GM18505 (cell line): Measurements from ENCODE around the gene KBTBD12.

Experiments used
- ATAC-seq: cut with Tn5 transposase; IDR thresholded peaks from one replicate; pipeline ENCODE4 v1.9.1; 2021; ENCODE audit not compliant: unreplicated experiment
- POLR2A ChIP-seq: IDR thresholded peaks from 4 replicates; pipeline ENCODE4 v1.6.1; 2011; ENCODE audit warnings: borderline replicate concordance; ENCODE audit not compliant: insufficient read depth, insufficient read length; ENCODE audit errors: extremely low read depth

KBTBD12 gene

GRCh38 chr3:127914584-127914983 is 448 bp upstream of the KBTBD12 start:
- TF ChIP-seq POLR2A, result no peak
- no peak for ATAC-seq

GRCh38 chr3:127915937-127916493 is 983 bp downstream of the KBTBD12 start:
- TF ChIP-seq POLR2A, result no peak
- ATAC-seq, result no peak

GRCh38 chr3:127920738-127921137 is 5.7 kb downstream of the KBTBD12 start:
- no peak for TF ChIP-seq POLR2A
- ATAC-seq, result no peak

GRCh38 chr3:127923611-127924010 is 8.6 kb downstream of the KBTBD12 start:
- ATAC-seq, result no peak
- TF ChIP-seq POLR2A, result no peak

- ATAC-seq, result no peak
- no peak for TF ChIP-seq POLR2A
Observed at GRCh38 chr3:127925384-127925783, 10.4 kb downstream of the KBTBD12 start.

- no peak for TF ChIP-seq POLR2A
- no peak for ATAC-seq
Observed at GRCh38 chr3:127927829-127928604, 13.0 kb downstream of the KBTBD12 start.

GRCh38 chr3:127929818-127930413 is 14.9 kb downstream of the KBTBD12 start:
- no peak for ATAC-seq
- TF ChIP-seq POLR2A, result no peak

- ATAC-seq, result no peak
- TF ChIP-seq POLR2A, result no peak
Observed at GRCh38 chr3:127933396-127933795, 18.4 kb downstream of the KBTBD12 start.

GRCh38 chr3:127938800-127939199 is 23.8 kb downstream of the KBTBD12 start:
- no peak for TF ChIP-seq POLR2A
- ATAC-seq, result no peak

- no peak for ATAC-seq
- TF ChIP-seq POLR2A, result no peak
Observed at GRCh38 chr3:127940116-127940515, 25.1 kb downstream of the KBTBD12 start.

GRCh38 chr3:127942613-127943012 is 27.6 kb downstream of the KBTBD12 start:
- ATAC-seq, result no peak
- no peak for TF ChIP-seq POLR2A

- TF ChIP-seq POLR2A, result no peak
- ATAC-seq, result no peak
Observed at GRCh38 chr3:127948211-127948610, 33.2 kb downstream of the KBTBD12 start.

GRCh38 chr3:127949446-127950055 is 34.5 kb downstream of the KBTBD12 start:
- no peak for TF ChIP-seq POLR2A

GRCh38 chr3:127951276-127951675 is 36.2 kb downstream of the KBTBD12 start:
- TF ChIP-seq POLR2A, result no peak

More at GRCh38 chr3:127949446-127950055, 34.5 kb downstream of the KBTBD12 start:
- no peak for ATAC-seq

More at GRCh38 chr3:127951276-127951675, 36.2 kb downstream of the KBTBD12 start:
- ATAC-seq, result no peak
